HG02759 (cell line): ENCODE data around the gene MARCHF3.
"Not testable (repeated sequence)": the region's sequence is repeated elsewhere in the genome, so short reads cannot be mapped to it uniquely, and the experiment has no call there.

Experiments
- ATAC-seq: cut with Tn5 transposase; IDR thresholded peaks from one replicate; pipeline ENCODE4 v1.9.1; 2021; ENCODE audit warnings: mild to moderate bottlenecking, moderate library complexity; ENCODE audit not compliant: unreplicated experiment

The MARCHF3 gene

DNA sequence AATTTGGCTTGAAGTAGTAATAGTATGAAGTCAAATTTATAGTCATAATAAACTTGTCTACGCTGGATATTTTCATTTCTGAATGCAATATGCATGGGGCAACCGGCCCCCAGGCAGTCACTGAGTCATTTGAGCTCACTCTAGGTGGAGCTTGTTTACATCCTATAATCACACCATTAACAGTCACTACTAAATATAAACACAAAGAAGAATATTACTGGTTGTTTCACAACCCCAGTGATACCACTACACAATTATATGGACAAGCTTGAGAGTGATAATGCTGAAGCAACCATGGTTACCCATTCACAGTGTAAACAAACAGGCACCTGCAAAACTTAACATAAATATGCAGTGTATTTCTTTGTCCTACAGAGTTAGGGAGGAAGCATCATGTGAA lies 68.7 kb downstream of the MARCHF3 start:
- ATAC-seq = peak; percentile 62

GRCh38 chr5:126961128-126961527 lies 69.2 kb downstream of the MARCHF3 start:
- ATAC-seq = no peak

DNA sequence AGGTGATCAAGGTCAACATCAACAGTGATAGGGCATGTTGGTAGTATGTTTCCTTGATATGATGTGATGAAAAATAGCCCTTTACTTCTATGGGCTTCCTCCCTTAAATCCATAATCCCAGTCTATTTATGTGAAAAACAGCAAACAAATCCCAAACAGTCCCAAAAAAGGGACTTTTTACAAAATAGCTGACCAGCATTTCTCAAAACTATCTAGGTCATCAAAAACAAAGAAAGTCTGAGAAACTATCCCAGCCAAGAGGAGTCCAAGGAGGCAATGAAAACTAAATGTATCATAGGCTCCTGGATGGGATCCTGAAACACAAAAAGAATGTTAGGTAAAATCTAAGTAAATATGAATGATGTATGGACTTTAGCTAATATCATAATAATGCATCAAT lies 71.2 kb downstream of the MARCHF3 start:
- ATAC-seq = no peak

GRCh38 chr5:126956991-126957390 lies 73.4 kb downstream of the MARCHF3 start:
- ATAC-seq = no peak

DNA sequence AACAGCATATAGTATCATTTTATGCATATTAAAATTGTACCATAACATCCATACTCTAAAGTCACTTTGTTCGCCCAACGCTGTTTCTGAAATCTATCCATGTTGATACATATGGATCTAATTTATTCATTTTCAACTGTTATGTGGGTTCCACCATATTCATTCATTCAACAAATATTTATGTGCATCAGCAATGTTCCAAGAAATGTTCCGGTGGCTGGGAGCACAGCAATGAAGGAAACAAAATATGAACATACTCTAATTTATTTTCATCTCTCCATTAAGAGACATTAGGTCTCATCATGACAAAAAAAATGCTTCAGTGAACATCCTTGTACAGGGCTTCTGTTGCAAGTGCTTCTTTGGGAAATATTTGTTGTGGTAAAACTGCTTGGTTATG lies 75.4 kb downstream of the MARCHF3 start:
- no peak for ATAC-seq

DNA sequence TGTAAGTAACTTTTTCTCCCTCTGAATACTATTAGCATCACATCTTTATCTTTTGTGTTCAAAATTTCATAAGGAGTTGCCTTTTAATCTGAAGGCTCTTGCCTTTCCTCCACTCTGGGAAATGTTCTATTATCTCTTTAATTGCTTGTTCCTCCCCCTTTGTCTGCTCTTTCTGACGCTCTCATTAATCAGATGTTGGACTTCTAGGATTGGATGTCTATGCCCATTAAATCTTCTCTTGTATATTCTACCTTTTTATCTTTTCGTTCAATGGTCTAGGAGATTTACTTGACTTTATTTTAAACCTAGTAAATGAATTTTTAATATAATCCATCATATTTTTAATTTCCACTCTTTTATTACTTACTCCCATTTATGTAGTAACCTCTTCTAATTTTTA lies 76.7 kb downstream of the MARCHF3 start:
- ATAC-seq = no peak

DNA sequence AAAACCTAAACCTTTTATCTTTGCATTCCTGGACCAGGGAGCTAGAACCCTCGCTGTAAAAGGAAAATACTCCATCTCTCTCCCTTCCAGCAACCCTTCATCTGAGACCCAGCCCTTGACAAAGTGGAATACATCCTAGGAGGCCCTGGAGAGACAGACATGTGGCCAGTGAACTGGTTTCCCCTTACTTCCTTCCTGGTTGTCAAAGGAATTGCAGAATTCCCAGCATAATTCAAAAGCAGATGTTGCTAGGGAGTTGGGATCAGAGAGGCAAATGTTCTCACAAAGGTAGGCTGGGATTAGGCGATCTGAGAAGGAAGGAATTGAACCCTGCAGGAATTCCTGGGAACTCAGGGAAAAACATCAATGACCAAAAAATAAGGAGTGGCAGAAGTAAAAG lies 80.9 kb downstream of the MARCHF3 start:
- no peak for ATAC-seq

DNA sequence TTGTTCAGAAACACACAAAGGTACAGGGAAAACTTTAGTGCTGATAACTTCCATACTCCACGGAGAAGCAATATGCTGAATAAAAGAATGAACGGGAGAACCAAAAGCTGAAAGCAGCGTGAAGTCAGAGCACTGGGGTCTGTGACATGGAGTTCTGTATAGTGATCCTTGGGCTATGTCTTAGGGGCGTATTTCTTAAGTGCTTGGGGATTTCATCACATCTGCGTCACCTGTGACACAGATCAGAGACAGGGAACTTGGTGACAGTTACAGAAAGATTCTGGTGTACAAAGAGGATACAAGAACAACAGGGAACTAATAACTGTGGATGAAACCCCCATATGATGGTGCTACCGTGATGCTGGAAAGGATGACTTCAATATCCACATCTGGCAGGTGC lies 81.9 kb downstream of the MARCHF3 start:
- ATAC-seq = no peak

DNA sequence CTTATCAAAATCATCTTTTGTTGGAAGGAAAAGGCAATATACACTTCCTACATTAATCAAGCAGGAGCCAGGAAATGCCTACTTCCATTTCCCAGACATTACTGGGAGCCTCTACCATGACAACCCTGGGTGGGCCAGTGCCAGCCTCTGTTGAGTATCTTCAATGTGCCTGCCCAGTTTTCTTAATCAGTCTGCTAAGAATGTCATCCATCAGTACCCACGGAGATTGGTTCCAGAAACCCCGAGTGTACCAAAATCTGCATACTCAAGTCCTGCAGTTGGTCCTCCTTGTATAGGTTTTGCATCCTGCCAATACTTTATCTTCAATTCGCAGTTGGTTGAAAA lies 82.4 kb downstream of the MARCHF3 start:
- ATAC-seq = no peak

DNA sequence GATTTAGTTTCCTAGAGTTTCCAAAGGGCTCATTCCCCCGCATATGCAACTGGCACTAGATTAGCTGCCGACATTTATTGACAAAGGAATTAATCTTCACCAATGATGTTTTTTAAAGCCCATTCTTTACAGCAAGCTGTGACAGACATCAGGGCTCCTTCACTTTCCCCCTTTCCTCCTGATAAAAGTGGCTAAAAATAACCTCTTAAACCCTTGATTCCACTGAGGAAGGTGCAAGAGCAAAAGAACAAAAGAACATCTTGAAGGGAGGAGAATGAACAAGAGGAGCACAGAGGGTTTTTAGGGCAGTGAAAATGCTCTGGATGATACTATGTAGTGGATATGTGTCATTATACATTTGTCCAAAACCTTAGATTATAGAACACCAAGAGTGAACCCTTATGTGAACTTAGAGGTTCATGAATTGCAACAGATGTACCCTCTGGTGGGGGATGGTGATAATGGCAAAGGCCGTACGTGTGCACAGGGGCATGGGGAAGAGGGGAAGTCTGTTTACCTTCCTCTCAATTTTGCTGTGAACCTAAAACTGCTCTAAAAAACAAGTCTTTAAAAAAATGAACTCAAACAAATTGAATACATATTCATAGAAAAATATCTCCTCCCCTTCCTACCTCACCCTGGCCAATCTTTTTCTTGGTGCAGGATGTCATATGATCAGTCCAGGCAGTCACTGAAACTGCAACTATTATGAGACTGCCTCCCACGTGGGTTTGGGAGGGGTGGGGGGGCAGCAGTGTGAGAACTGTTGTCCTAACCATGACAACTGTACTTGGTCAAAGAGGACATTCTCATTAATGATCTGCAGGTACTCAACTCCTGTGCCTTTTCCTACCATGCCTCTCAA lies 83.0 kb downstream of the MARCHF3 start:
- peak; percentile 93 for ATAC-seq

DNA sequence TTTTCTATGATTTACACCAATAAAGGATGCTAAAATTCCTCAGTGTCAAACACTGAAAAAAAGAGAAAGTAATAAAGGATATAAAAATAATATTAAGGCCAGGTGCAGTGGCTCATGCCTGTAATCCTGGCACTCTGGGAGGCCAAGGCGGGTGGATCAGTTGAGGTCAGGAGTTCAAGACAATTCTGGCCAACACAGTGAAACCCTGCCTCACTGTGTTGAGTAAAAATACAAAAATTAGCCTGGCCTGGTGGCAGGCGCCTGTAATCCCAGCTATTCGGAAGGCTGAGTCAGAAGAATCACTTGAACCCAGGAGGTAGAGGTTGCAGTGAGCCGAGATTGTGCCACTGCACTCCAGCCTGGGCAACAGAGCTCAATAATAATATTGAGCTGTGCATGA lies 87.5 kb downstream of the MARCHF3 start:
- not testable (repeated sequence) for ATAC-seq

- ATAC-seq = no peak
Measured at GRCh38 chr5:126941403-126941802, 89.0 kb downstream of the MARCHF3 start.

- no peak for ATAC-seq
Measured at GRCh38 chr5:126939887-126940286, 90.5 kb downstream of the MARCHF3 start.

- ATAC-seq = no peak
Measured at GRCh38 chr5:126938466-126938865, 91.9 kb downstream of the MARCHF3 start.

DNA sequence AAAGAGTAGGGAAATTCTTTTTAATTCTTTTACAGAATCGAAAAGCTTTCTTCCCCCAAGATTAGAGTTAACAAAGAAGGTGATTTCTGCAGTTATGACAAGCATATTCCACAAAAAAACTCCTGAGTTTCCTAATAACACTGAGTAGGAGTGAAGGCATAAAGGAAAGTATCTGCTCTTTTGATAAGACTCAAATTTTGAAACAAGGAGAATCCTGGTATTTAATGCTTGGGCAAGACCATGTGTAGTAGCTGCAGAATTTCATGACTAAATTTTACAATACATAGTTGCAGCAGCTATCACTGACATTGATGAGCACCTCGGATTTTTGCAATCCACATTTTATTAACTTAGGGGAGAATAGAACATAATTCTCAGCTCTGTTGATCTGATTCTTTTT lies 92.6 kb downstream of the MARCHF3 start:
- ATAC-seq = no peak

GRCh38 chr5:126936775-126937418 lies 93.5 kb downstream of the MARCHF3 start:
- no peak for ATAC-seq

GRCh38 chr5:126931963-126932660 lies 98.2 kb downstream of the MARCHF3 start:
- peak; percentile 58 for ATAC-seq

DNA sequence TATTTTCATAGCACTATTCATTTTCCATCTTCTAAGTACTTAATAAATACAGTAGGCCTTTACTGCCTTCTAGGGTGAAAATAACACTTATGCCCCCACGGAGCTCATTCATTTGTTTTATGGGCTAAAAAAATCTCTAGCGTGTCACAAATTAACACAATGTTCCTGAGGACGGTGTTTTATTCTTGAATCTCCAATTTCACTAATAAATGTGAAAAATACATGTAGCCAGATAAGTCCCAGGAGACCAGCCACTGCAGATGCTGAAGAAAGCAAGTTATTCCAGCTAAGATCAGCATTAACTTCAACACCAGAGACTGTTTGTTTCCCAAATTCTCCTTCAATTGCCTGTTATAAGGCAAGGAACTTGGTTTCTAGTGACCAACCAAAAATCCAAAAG lies 102.3 kb downstream of the MARCHF3 start:
- no peak for ATAC-seq

- ATAC-seq = no peak
Measured at GRCh38 chr5:126927429-126927828, 102.9 kb downstream of the MARCHF3 start.

DNA sequence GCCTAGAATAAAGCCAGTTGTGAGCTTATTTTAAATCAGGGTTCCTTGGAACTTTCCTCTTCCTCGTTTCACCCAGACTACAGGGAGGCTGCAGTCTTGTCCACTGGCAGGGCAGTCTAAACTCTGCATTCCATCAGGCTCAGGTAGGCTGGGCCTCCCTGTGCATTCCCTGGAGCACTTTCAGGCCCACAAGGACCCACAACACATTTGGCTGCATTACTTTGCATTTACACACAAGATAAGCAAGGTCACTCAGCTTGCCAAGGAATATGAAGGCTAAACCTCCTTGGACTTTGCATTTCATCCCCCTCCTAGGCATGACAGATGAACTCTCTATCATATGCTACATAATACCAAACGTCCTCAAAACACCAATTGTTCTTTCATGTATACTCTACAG lies 104.2 kb downstream of the MARCHF3 start:
- ATAC-seq = no peak

DNA sequence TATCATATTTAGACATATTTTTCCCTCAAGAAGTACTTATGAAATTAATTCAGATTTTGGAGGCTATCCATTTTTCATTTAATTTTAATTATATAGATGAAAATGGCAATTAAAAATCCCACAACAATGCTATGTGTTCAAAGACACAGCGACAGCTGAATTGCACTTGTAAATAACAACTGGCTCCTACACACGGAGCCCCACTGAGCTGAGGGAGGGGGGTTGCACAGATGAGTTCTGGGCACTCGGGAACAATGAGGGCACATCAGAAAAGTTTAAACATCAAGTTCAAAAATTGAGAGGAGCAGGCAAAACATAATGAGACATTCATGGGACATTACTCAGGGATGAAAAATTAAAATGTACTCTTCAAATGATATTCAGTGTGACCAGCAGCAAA lies 104.9 kb downstream of the MARCHF3 start:
- ATAC-seq = no peak
